Measurements from ENCODE around the gene LITAF.

The LITAF gene

DNA sequence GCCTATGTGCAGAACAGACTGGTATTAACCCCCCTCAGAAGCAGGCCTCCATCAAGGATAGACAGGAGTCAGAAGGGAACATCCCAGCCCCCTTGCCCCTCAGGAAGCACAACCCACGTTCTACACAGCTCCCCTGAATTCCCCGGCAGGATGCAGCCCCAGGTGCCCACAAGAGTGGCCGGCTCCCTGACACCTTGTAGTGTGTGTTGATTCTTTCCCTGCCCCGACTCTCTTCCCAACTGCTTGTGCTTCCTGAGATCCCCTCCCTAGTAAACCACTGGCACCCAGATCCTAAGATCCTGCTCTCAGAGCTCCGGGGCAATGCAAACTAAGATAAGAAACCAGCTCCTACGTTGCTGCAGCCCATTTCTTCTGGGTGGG is 34.8 kb upstream of the LITAF start:
- no peak for FAIRE-seq

DNA sequence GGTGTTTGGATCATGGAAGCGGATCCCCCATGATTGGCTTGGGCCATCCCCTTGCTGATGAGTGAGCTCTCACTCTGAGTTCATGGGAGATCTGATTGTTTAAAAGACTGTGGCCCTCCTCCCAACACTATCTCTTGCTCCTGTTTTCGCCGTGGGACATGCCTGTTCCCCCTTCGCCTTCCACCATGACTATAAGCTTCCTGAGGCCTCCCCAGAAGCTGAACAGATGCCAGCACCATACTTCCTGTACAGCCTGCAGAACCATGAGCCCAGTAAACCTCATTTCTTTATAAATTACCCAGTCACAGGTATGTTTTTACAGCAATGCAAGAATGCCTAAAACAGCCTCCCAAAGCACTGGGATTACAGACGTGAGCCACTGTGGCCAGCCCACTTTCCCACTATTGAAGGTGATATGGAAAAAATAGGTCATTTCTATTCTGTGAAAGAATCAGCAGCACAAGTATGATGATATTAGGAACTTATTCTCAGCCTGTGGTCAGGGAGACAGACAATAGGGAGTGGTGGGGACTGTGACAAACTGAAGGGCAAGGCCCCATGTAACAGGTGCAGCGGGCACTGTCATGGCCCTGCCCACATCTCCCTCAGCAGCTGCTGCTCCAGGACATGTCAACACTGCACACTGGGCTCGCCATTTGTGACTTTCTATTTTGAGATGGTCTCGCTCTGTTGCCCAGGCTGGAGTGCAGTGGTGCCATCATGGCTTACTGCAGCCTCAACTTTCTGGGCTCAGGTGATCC is 33.7 kb upstream of the LITAF start:
- FAIRE-seq = no peak
- TF ChIP-seq, protein P1, sequence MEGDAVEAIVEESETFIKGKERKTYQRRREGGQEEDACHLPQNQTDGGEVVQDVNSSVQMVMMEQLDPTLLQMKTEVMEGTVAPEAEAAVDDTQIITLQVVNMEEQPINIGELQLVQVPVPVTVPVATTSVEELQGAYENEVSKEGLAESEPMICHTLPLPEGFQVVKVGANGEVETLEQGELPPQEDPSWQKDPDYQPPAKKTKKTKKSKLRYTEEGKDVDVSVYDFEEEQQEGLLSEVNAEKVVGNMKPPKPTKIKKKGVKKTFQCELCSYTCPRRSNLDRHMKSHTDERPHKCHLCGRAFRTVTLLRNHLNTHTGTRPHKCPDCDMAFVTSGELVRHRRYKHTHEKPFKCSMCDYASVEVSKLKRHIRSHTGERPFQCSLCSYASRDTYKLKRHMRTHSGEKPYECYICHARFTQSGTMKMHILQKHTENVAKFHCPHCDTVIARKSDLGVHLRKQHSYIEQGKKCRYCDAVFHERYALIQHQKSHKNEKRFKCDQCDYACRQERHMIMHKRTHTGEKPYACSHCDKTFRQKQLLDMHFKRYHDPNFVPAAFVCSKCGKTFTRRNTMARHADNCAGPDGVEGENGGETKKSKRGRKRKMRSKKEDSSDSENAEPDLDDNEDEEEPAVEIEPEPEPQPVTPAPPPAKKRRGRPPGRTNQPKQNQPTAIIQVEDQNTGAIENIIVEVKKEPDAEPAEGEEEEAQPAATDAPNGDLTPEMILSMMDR (IDR thresholded peaks at IDR 0.05; ENCODE audit: insufficient read depth, missing control alignments) = no peak
- DNase-seq (ENCODE audit: insufficient read length, low spot score) = no peak

More for the DNA sequence above, 34.8 kb upstream of the LITAF start:
- TF ChIP-seq, protein P1 (IDR thresholded peaks at IDR 0.05; ENCODE audit: insufficient read depth, missing control alignments) = no peak
- no peak for DNase-seq (ENCODE audit: insufficient read length, low spot score)

DNA sequence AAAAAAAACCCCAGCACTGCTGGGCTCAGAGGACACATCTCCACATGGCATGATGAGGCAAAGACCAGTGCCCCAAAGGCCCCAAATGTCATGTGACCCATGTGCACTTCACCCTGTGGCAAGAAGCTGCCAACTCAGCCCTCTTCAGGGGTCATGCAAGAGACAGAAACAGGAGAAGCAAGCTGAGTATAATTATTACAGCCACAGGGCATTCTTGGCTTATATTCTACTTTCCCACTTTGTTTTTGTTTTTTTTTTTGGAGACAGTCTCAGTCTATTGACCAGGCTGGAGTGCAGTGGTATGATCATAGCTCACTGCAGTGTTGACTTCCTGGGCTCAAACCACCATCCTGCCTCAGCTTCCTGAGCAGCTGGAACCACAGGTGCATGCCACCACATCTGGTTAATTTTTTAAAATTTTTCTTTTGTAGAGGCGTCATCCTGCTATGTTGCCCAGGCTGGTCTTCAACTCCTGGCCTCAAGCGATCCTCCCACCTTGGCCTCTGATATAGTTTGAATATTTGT is 32.7 kb upstream of the LITAF start:
- DNase-seq (ENCODE audit: insufficient read length, low spot score) (no peak), FAIRE-seq (no peak)
- TF ChIP-seq, protein P1 (IDR thresholded peaks at IDR 0.05; ENCODE audit: insufficient read depth, missing control alignments) = no peak

DNA sequence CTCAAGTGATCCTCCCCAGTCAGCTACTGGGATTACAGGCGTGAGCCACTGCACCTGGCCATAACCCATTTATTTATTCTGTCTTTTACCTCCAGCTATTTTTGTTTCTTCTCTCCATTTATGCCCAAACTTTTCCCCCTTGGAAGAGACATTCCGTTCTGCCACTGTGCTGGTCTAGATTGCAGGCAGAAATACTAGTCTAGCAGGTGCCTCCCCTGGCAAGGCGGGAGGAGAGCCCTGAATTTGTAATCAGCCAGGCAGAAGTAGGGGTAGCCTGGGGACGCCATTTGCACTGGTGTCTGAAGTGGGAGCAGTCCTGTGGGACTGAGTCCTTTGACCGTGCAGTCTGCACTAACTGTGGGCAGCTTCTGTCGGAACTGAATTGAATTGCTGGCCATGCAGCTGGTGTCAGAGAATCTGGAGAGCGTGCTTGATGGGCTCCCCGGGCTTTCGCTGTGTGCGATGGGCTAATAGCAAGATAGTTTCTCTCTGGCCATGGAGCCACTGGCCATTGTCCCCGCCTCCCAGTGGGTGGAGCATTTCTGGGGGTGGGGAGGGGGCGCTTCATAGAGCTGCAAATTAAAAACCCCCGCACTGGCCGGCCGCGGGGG is 31.5 kb upstream of the LITAF start:
- no peak for FAIRE-seq
- TF ChIP-seq, protein P1 (IDR thresholded peaks at IDR 0.05; ENCODE audit: insufficient read depth, missing control alignments) = no peak
- DNase-seq (ENCODE audit: insufficient read length, low spot score) = no peak

DNA sequence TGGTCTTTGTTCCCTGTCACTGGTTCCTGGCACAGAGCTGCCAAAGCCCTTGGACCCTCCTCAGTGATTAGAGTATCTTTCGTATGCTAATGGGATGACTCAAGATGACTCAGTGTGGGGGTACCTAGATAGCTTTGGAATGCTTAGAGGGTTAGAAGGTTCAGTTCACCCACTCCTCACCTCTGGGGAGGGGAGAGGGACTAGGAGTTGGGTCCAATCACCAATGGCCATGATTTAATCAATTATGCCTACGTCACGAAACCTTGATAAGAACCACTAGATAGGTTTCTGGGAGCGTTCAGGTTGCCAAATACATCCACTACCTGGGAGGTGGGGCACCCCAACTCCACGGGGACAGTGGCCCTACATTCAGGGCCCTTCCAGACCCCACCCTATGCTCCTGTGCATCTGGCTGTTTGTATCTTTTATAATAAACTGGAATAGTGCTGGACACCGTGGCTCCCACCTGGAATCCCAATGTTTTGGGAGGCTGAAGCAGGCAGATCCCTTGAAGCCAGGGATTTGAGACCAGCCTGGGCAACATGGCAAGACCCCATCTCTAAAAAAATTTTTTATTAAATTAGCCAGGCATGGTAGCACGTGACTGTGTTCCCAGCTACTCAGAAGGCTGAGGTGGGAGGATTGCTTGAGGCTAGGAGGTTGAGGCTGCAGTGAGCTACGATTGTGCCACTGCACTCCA is 29.2 kb upstream of the LITAF start:
- TF ChIP-seq, protein P1 (IDR thresholded peaks at IDR 0.05; ENCODE audit: insufficient read depth, missing control alignments) = no peak
- no peak for FAIRE-seq

DNA sequence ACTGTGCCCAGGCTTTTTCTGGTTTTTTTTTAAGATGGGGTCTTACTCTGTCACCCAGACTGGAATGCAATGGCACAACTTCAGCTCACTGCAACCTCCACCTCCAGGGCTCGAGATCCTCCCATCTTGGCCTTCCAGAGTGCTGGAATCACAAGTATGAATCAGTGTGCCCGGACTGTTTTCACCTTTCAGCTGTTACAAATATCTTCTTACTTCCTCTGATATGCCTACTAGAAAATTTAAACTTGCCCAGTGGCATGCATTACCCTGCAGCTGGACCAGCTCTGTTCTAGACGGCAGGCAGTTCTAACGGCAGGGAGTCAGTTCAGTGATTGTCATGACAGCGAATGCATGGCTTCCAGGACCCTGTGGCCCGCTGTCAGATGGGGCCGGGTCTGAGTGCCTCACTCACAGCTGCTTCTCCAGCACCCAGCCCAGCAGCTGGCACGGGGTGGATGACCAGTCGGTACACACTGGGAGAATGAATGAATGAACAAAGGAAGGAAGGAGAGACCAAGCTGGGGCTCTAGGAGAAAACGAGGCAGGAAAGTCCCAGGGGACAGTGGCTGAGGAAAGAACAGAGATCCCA is 28.0 kb upstream of the LITAF start:
- FAIRE-seq = no peak
- TF ChIP-seq, protein P1 (IDR thresholded peaks at IDR 0.05; ENCODE audit: insufficient read depth, missing control alignments) = no peak
- DNase-seq (ENCODE audit: insufficient read length, low spot score) = no peak

More for the DNA sequence above, 29.2 kb upstream of the LITAF start:
- no peak for DNase-seq (ENCODE audit: insufficient read length, low spot score)
